ENCODE data around the gene ISG20.

ISG20 gene

GRCh38 chr15:88693191-88693590 is 54.4 kb downstream of the ISG20 start:
- no peak for DNase-seq (ENCODE audit: low spot score)

- no peak for DNase-seq (ENCODE audit: low spot score)
Measured at GRCh38 chr15:88695101-88695500, 56.3 kb downstream of the ISG20 start.

- DNase-seq (ENCODE audit: low spot score) = no peak
Measured at GRCh38 chr15:88695691-88696251, 57.0 kb downstream of the ISG20 start.

- no peak for DNase-seq (ENCODE audit: low spot score)
Measured at GRCh38 chr15:88696254-88696653, 57.4 kb downstream of the ISG20 start.

GRCh38 chr15:88697276-88697675 is 58.5 kb downstream of the ISG20 start:
- DNase-seq (ENCODE audit: low spot score) = no peak

GRCh38 chr15:88699861-88700260 is 61.0 kb downstream of the ISG20 start:
- DNase-seq (ENCODE audit: low spot score) = no peak

- no peak for DNase-seq (ENCODE audit: low spot score)
Measured at GRCh38 chr15:88700716-88701115, 61.9 kb downstream of the ISG20 start.

GRCh38 chr15:88701561-88702095 is 62.8 kb downstream of the ISG20 start:
- peak; percentile 61 for DNase-seq (ENCODE audit: low spot score)

- DNase-seq (ENCODE audit: low spot score) = no peak
Measured at GRCh38 chr15:88702983-88703382, 64.2 kb downstream of the ISG20 start.

GRCh38 chr15:88703533-88703932 is 64.7 kb downstream of the ISG20 start:
- DNase-seq (ENCODE audit: low spot score) = no peak

GRCh38 chr15:88704791-88705768 is 66.3 kb downstream of the ISG20 start:
- peak; percentile 56 for DNase-seq (ENCODE audit: low spot score)

GRCh38 chr15:88705769-88706165 is 67.0 kb downstream of the ISG20 start:
- DNase-seq (ENCODE audit: low spot score) = no peak

Measured in D341Med (cell line).